HEK293 (cell line): ENCODE results near the gene GPR148.

Experiments used
- GFI1B ChIP-seq: fragments of 450-650 bp; formaldehyde crosslinking; IDR thresholded peaks from 2 replicates; pipeline ENCODE4 v1.5.1; 2016; ENCODE audit warnings: missing biosample characterization, missing genetic modification characterization
- ZNF10 ChIP-seq: fragments of 450-650 bp; formaldehyde crosslinking; IDR thresholded peaks from 2 replicates; pipeline ENCODE4 v1.5.1; 2017; ENCODE audit warnings: missing biosample characterization, missing genetic modification characterization
- ZNF138 ChIP-seq: fragments of 450-650 bp; formaldehyde crosslinking; IDR thresholded peaks from 2 replicates; pipeline ENCODE4 v1.5.1; 2016; ENCODE audit warnings: missing biosample characterization, missing genetic modification characterization, borderline replicate concordance
- ZNF2 ChIP-seq: fragments of 450-650 bp; formaldehyde crosslinking; IDR thresholded peaks from 2 replicates; pipeline ENCODE4 v1.5.1; 2016; ENCODE audit warnings: missing biosample characterization, missing genetic modification characterization
- ZNF292 ChIP-seq: fragments of 450-650 bp; formaldehyde crosslinking; IDR thresholded peaks from 2 replicates; pipeline ENCODE4 v1.5.1; 2016; ENCODE audit warnings: low read depth, missing biosample characterization, missing genetic modification characterization, borderline replicate concordance
- ZNF391 ChIP-seq: fragments of 450-650 bp; formaldehyde crosslinking; IDR thresholded peaks from 2 replicates; pipeline ENCODE4 v1.5.1; 2016; ENCODE audit warnings: low read depth, missing biosample characterization, missing genetic modification characterization, borderline replicate concordance
- ZSCAN16 ChIP-seq: fragments of 450-650 bp; formaldehyde crosslinking; IDR thresholded peaks from 2 replicates; pipeline ENCODE4 v1.5.1; 2016; ENCODE audit warnings: missing biosample characterization, missing genetic modification characterization
- TF ChIP-seq, protein P1 (sequence below): fragments of 450-650 bp; formaldehyde crosslinking; IDR thresholded peaks from 2 replicates; pipeline ENCODE4 v1.5.1; 2016; ENCODE audit warnings: missing biosample characterization, missing genetic modification characterization

GRCh38 chr2:130778781-130779180, 49.9 kb downstream of the GPR148 start:
- TF ChIP-seq, protein P1, sequence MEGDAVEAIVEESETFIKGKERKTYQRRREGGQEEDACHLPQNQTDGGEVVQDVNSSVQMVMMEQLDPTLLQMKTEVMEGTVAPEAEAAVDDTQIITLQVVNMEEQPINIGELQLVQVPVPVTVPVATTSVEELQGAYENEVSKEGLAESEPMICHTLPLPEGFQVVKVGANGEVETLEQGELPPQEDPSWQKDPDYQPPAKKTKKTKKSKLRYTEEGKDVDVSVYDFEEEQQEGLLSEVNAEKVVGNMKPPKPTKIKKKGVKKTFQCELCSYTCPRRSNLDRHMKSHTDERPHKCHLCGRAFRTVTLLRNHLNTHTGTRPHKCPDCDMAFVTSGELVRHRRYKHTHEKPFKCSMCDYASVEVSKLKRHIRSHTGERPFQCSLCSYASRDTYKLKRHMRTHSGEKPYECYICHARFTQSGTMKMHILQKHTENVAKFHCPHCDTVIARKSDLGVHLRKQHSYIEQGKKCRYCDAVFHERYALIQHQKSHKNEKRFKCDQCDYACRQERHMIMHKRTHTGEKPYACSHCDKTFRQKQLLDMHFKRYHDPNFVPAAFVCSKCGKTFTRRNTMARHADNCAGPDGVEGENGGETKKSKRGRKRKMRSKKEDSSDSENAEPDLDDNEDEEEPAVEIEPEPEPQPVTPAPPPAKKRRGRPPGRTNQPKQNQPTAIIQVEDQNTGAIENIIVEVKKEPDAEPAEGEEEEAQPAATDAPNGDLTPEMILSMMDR (tag by site-specific recombination), result no peak
- TF ChIP-seq ZNF2 (no peak), ZNF292 (tag by site-specific recombination) (no peak), GFI1B (tag by site-specific recombination) (no peak), ZNF391 (no peak), ZNF10 (tag by site-specific recombination) (no peak), ZNF138 (tag by site-specific recombination) (no peak), ZSCAN16 (tag by site-specific recombination) (no peak)
